H1 (cell line): ENCODE results near the gene SNTN. TPM values are rescaled to one million over a fixed set of nuclear protein-coding genes. Genes with fewer than 3 reads are reported as not detected.

Experiments used
- CTCF ChIA-PET: fragments of 300-600 bp; sonication (Branson Sonifier 250); formaldehyde crosslinking; loops from one replicate; lab custom pipeline; 2021; ENCODE audit not compliant: partially characterized antibody; lab: Charles Lee
- POLR2A ChIA-PET: fragments of 300-600 bp; sonication (Branson Sonifier 250); formaldehyde crosslinking; loops from one replicate; lab custom pipeline; 2021; ENCODE audit warnings: inconsistent platforms; ENCODE audit not compliant: partially characterized antibody; lab: Charles Lee
- DNase-seq, 2 experiments: peaks; one replicate each; pipeline versions ENCODE4 v3.0.0 to v3.0.0-alpha.2; 2010 to 2022; ENCODE audit warnings: low spot score in 2 of 2, low read depth in 1 of 2, mixed read lengths in 1 of 2
- FAIRE-seq: peaks from 2 replicates; lab custom pipeline; 2011; peaks lifted over from hg19 to GRCh38; lab: Jason Lieb, UNC
- H2AFZ ChIP-seq: 2 replicates; pipeline ENCODE4 v1.8.1; 2012; ENCODE audit warnings: low read length, inconsistent platforms
- H2AK5ac ChIP-seq: 2 replicates; pipeline ENCODE4 v1.6.1; 2013; ENCODE audit warnings: low read depth, low read length
- H2BK120ac ChIP-seq: replicated peaks from 2 replicates; pipeline ENCODE3; 2013; ENCODE audit warnings: low read depth, low read length, inconsistent platforms
- H2BK12ac ChIP-seq: 2 replicates; pipeline ENCODE4 v1.6.1; 2013; ENCODE audit warnings: low read depth, low read length
- H2BK15ac ChIP-seq: 2 replicates; pipeline ENCODE4 v1.6.1; 2013; ENCODE audit warnings: low read length
- H2BK20ac ChIP-seq: 2 replicates; pipeline ENCODE4 v1.6.1; 2013; ENCODE audit warnings: low read length
- H2BK5ac ChIP-seq: 2 replicates; pipeline ENCODE4 v1.6.1; 2013; ENCODE audit warnings: low read depth, low read length
- H3K14ac ChIP-seq: 2 replicates; pipeline ENCODE4 v1.6.1; 2013; ENCODE audit warnings: inconsistent platforms; ENCODE audit not compliant: insufficient read length
- H3K18ac ChIP-seq: 2 replicates; pipeline ENCODE4 v1.6.1; 2013; ENCODE audit warnings: low read length; ENCODE audit errors: extremely low read depth
- H3K23ac ChIP-seq: 2 replicates; pipeline ENCODE4 v1.6.1; 2013; ENCODE audit warnings: inconsistent platforms; ENCODE audit not compliant: insufficient read length
- H3K23me2 ChIP-seq: 2 replicates; pipeline ENCODE4 v1.6.1; 2013; ENCODE audit warnings: low read depth, low read length
- H3K27ac ChIP-seq: 2 replicates; pipeline ENCODE4 v1.6.1; 2011; ENCODE audit warnings: low read depth, low read length, inconsistent platforms
- H3K27me3 ChIP-seq, 4 experiments: replicated peaks in 1 of 4; 1 replicate in 1 of 4; 2 replicates in 3 of 4; pipeline versions ENCODE4 v1.6.1 to v1.8.1; 2011 to 2013; ENCODE audit warnings: low read length in 3 of 4, mild to moderate bottlenecking in 3 of 4, inconsistent platforms in 2 of 4, mixed read lengths in 2 of 4, moderate library complexity in 1 of 4; ENCODE audit not compliant: control insufficient read depth in 3 of 4, insufficient read depth in 3 of 4; ENCODE audit errors: extremely low read depth in 1 of 4
- H3K36me3 ChIP-seq, 4 experiments: 2 replicates each; pipeline versions ENCODE4 v1.6.1 to v1.8.1; 2011 to 2013; ENCODE audit warnings: mild to moderate bottlenecking in 4 of 4, low read length in 3 of 4, moderate library complexity in 2 of 4, control low read depth in 1 of 4, inconsistent platforms in 1 of 4; ENCODE audit not compliant: insufficient read depth in 4 of 4, control insufficient read depth in 2 of 4
- H3K4ac ChIP-seq: replicated peaks from 2 replicates; pipeline ENCODE3; 2013; ENCODE audit warnings: low read length, low read depth, mixed read lengths, inconsistent platforms; ENCODE audit not compliant: insufficient read length
- H3K4me1 ChIP-seq, 4 experiments: replicated peaks in 1 of 4; 1 replicate in 1 of 4; 2 replicates in 3 of 4; pipeline versions ENCODE4 v1.6.1 to v1.8.1; 2011 to 2013; ENCODE audit warnings: low read length in 3 of 4, inconsistent platforms in 2 of 4, mixed read lengths in 1 of 4; ENCODE audit not compliant: insufficient read depth in 4 of 4, control insufficient read depth in 3 of 4
- H3K4me2 ChIP-seq, 2 experiments: 2 replicates each; pipeline versions ENCODE4 v1.6.1 to v1.8.1; 2011 to 2013; ENCODE audit warnings: low read depth in 2 of 2, low read length in 2 of 2, control low read depth in 1 of 2, inconsistent platforms in 1 of 2, mild to moderate bottlenecking in 1 of 2; ENCODE audit not compliant: insufficient read depth in 1 of 2
- H3K4me3 ChIP-seq, 4 experiments: fragments of 200-600, 300-600 bp in 1 of 4; sonication (generic), shearing (Covaris generic), sonication (Bioruptor Twin) in 1 of 4; 2 replicates each; pipeline versions ENCODE4 v1.5.1 to v1.8.1; 2011 to 2016; ENCODE audit warnings: low read length in 4 of 4, low read depth in 3 of 4, control low read depth in 2 of 4, inconsistent platforms in 2 of 4, mild to moderate bottlenecking in 2 of 4, mixed read lengths in 1 of 4, moderate library complexity in 1 of 4; ENCODE audit not compliant: insufficient read depth in 2 of 4; ENCODE audit errors: extremely low read depth in 1 of 4
- H3K56ac ChIP-seq: replicated peaks from 2 replicates; pipeline ENCODE3; 2013; ENCODE audit warnings: low read depth, mild to moderate bottlenecking, mixed read lengths, low read length, inconsistent platforms; ENCODE audit not compliant: insufficient read length
- H3K79me1 ChIP-seq: 2 replicates; pipeline ENCODE4 v1.6.1; 2013; ENCODE audit warnings: low read depth, low read length, control low read depth
- H3K79me2 ChIP-seq, 2 experiments: 2 replicates each; pipeline versions ENCODE4 v1.6.1 to v1.8.1; 2012 to 2013; ENCODE audit warnings: low read length in 2 of 2, mild to moderate bottlenecking in 2 of 2, inconsistent platforms in 1 of 2; ENCODE audit not compliant: insufficient read depth in 2 of 2, control insufficient read depth in 1 of 2
- H3K9ac ChIP-seq, 4 experiments: replicated peaks in 1 of 4; 1 replicate in 1 of 4; 2 replicates in 3 of 4; pipeline versions ENCODE4 v1.6.1 to v1.8.1; 2011 to 2013; ENCODE audit warnings: low read depth in 3 of 4, low read length in 3 of 4, control low read depth in 2 of 4, mild to moderate bottlenecking in 2 of 4, moderate library complexity in 2 of 4, inconsistent platforms in 1 of 4; ENCODE audit errors: extremely low read depth in 1 of 4
- H3K9me3 ChIP-seq, 2 experiments: 2 replicates each; pipeline versions ENCODE4 v1.6.1 to v1.8.1; 2012 to 2013; ENCODE audit warnings: mild to moderate bottlenecking in 2 of 2, moderate library complexity in 2 of 2, control low read depth in 1 of 2, inconsistent platforms in 1 of 2, low read depth in 1 of 2, low read length in 1 of 2, mixed read lengths in 1 of 2; ENCODE audit not compliant: insufficient read depth in 2 of 2
- H4K20me1 ChIP-seq, 2 experiments: replicated peaks in 1 of 2; 2 replicates each; pipeline versions ENCODE3 to v1.8.1; 2011 to 2013; ENCODE audit warnings: inconsistent platforms in 2 of 2, low read length in 2 of 2, mild to moderate bottlenecking in 1 of 2; ENCODE audit not compliant: insufficient read depth in 2 of 2, control insufficient read depth in 1 of 2
- H4K5ac ChIP-seq: 2 replicates; pipeline ENCODE4 v1.6.1; 2013; ENCODE audit warnings: low read length, low read depth, mixed read lengths, inconsistent platforms; ENCODE audit not compliant: insufficient read length
- H4K8ac ChIP-seq: 2 replicates; pipeline ENCODE4 v1.8.0; 2013; ENCODE audit warnings: mild to moderate bottlenecking, moderate library complexity, low read length, inconsistent platforms; ENCODE audit not compliant: insufficient read depth; ENCODE audit errors: extremely low read depth
- H4K91ac ChIP-seq: replicated peaks from 2 replicates; pipeline ENCODE3; 2013; ENCODE audit warnings: low read length, mixed read lengths, inconsistent platforms; ENCODE audit not compliant: insufficient read length
- ASH2L ChIP-seq: fragments of 200-600, 300-600 bp; sonication (generic); IDR thresholded peaks from one replicate; pipeline ENCODE4 v1.7.1; 2017; ENCODE audit warnings: low read length
- CTBP2 ChIP-seq: IDR thresholded peaks from 2 replicates; pipeline ENCODE4 v1.7.0; 2011; ENCODE audit warnings: borderline replicate concordance, mild to moderate bottlenecking, moderate library complexity, mixed read lengths, low read length; ENCODE audit not compliant: insufficient read depth, insufficient read length
- NANOG ChIP-seq: IDR thresholded peaks from 2 replicates; pipeline ENCODE4 v1.6.1; 2011; ENCODE audit warnings: low read length, low read depth, mild to moderate bottlenecking, inconsistent platforms; ENCODE audit not compliant: insufficient read depth, poor library complexity, severe bottlenecking
- RNF2 ChIP-seq: fragments of 200-900, 300-1000 bp; sonication (generic); IDR thresholded peaks from 2 replicates; pipeline ENCODE4 v1.7.1; 2016; ENCODE audit warnings: borderline replicate concordance, low read depth, mild to moderate bottlenecking, antibody characterized with exemption, low read length; ENCODE audit not compliant: poor library complexity, severe bottlenecking; ENCODE audit errors: missing control alignments
- WGBS, 2 experiments: shearing (Covaris generic) in 1 of 2; methylation state at CpG; one replicate each; pipeline versions ENCODE4 v1.1.6 to v1.1.7; 2013 to 2015; ENCODE audit warnings: low lambda C conversion rate in 2 of 2, mixed read lengths in 2 of 2, inconsistent platforms in 1 of 2, low coverage in 1 of 2, missing lambda C conversion rate in 1 of 2; ENCODE audit not compliant: insufficient replicate concordance in 2 of 2, insufficient coverage in 1 of 2, insufficient read length in 1 of 2; ENCODE audit errors: extremely low coverage in 1 of 2, missing lambda C conversion rate in 1 of 2; 5-methylcytosine and 5-hydroxymethylcytosine counted together
- polyA plus RNA-seq, 7 experiments: library from polyadenylated mRNA; depleted of rRNA in 3 of 7; stranded (reverse) in 5 of 7; unstranded in 2 of 7; fragments of >200 nt in 5 of 7; fragments of 200-250 nt in 2 of 7; gene quantifications; 1 replicate in 5 of 7; 2 replicates in 1 of 7; 4 replicates in 1 of 7; pipeline versions ENCODE4 v1.2.1 to v1.2.3, GENCODE V29; 2011 to 2013; ENCODE audit warnings: missing spikeins in 2 of 7, mixed read lengths in 2 of 7
- total RNA-seq: library from RNA; stranded (reverse); fragmentation: NEBNext Ultra II Directional; extraction: Animal tissue kit (Norgen Biotek cat#: 25700); gene quantifications from 2 replicates; pipeline ENCODE4 v1.2.1, GENCODE V29; 2021
- TF ChIP-seq, protein P1 (sequence below): IDR thresholded peaks from 2 replicates; pipeline ENCODE4 v1.6.1; 2012; ENCODE audit warnings: inconsistent platforms

The SNTN gene
- total and polyA plus RNA-seq, 2 of the 8 experiments (the other 6 are each of a cell fraction or from before 2014, with no cell fraction given): not detected

GRCh38 chr3:63642488-63642887 lies 10.0 kb upstream of the SNTN start:
- Histone ChIP-seq H4K8ac (no peak overlapping the region), H3K4me2 (no peak overlapping the region), H3K79me1 (no peaks in the 10 kb centered on the region), H3K14ac (no peak overlapping the region), H3K56ac (no peak overlapping the region), H3K23ac (no peak overlapping the region), H3K4me1 (peaks cover 2 to 6% (median 4%) of the 10 kb centered on the region in 4 experiments; a peak in 6 of 7 replicates), H4K20me1 (no peaks in the 10 kb centered on the region), H3K4me3 (no peak overlapping the region), H3K23me2 (no peaks in the 10 kb centered on the region), H3K27ac (no peak overlapping the region), H3K36me3 (no peaks in the 10 kb centered on the region), H2BK120ac (no peak overlapping the region), H2BK15ac (no peak overlapping the region), H3K9ac (no peak overlapping the region), H3K27me3 (no peaks in the 10 kb centered on the region), H2BK12ac (no peak overlapping the region), H2AFZ (no peak overlapping the region), H3K18ac (no peak overlapping the region), H3K9me3 (no peaks in the 10 kb centered on the region), H2BK5ac (no peak overlapping the region), H2BK20ac (no peak overlapping the region), H4K91ac (no peak overlapping the region), H3K79me2 (no peaks in the 10 kb centered on the region), H3K4ac (no peak overlapping the region), H2AK5ac (no peak overlapping the region), H4K5ac (no peak overlapping the region)
- WGBS, 2 experiments: 96% methylated on average over 1 of the region's 1 CpG; no CpG with 5 or more reads in 1 of the 2 experiments
- no peak for TF ChIP-seq ASH2L
- no peak for TF ChIP-seq RNF2
- TF ChIP-seq, protein P1, sequence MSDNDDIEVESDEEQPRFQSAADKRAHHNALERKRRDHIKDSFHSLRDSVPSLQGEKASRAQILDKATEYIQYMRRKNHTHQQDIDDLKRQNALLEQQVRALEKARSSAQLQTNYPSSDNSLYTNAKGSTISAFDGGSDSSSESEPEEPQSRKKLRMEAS: no peak
- no peak for TF ChIP-seq NANOG
- no peak for TF ChIP-seq CTBP2
- CTCF ChIA-PET: no interaction called here
- FAIRE-seq (no peak), DNase-seq (no peak)
- POLR2A ChIA-PET: no interaction called here
